Bone marrow (tissue), 2 donors: Measurements from ENCODE around the gene GOLIM4.
"Not testable (repeated sequence)": the region's sequence is repeated elsewhere in the genome, so short reads cannot be mapped to it uniquely, and the experiment has no call there.

Source experiments
- DNase-seq, 2 donors: peaks; one replicate each; lab custom pipeline; 2025; lab: John Stamatoyannopoulos, UW

GOLIM4 gene

GRCh38 chr3:168095611-168096209 lies at the start of gene GOLIM4:
TSS of gene GOLIM4 (minus strand) at chr3:168095924. CDS start at chr3:168095285, 639 bp downstream.
- DNase-seq: peak; percentile 78 to 84

GRCh38 chr3:168141405-168141998 lies 45.8 kb upstream of the GOLIM4 start:
- no peak for DNase-seq

GRCh38 chr3:168139947-168140346 lies 44.2 kb upstream of the GOLIM4 start:
- no peak for DNase-seq

- no peak for DNase-seq
Measured at GRCh38 chr3:168138421-168138820, 42.7 kb upstream of the GOLIM4 start.

- no peak for DNase-seq
Measured at GRCh38 chr3:168134931-168135330, 39.2 kb upstream of the GOLIM4 start.

GRCh38 chr3:168130250-168130649 lies 34.5 kb upstream of the GOLIM4 start:
- DNase-seq: not testable (repeated sequence)

GRCh38 chr3:168128463-168128862 lies 32.7 kb upstream of the GOLIM4 start:
- DNase-seq: not testable (repeated sequence)

- DNase-seq: no peak
Measured at GRCh38 chr3:168127466-168127865, 31.7 kb upstream of the GOLIM4 start.

- DNase-seq: no peak
Measured at GRCh38 chr3:168124791-168125190, 29.1 kb upstream of the GOLIM4 start.

- DNase-seq: no peak
Measured at GRCh38 chr3:168124291-168124690, 28.6 kb upstream of the GOLIM4 start.

- DNase-seq: no peak
Measured at GRCh38 chr3:168123201-168124176, 27.8 kb upstream of the GOLIM4 start.

- no peak for DNase-seq
Measured at GRCh38 chr3:168121184-168122017, 25.7 kb upstream of the GOLIM4 start.

- DNase-seq: no peak
Measured at GRCh38 chr3:168117853-168118313, 22.2 kb upstream of the GOLIM4 start.

- DNase-seq: no peak
Measured at GRCh38 chr3:168117059-168117458, 21.3 kb upstream of the GOLIM4 start.

- no peak for DNase-seq
Measured at GRCh38 chr3:168116279-168116678, 20.6 kb upstream of the GOLIM4 start.

GRCh38 chr3:168113848-168114247 lies 18.1 kb upstream of the GOLIM4 start:
- no peak for DNase-seq

- DNase-seq: no peak
Measured at GRCh38 chr3:168112894-168113293, 17.2 kb upstream of the GOLIM4 start.

- DNase-seq: no peak
Measured at GRCh38 chr3:168104361-168104760, 8.6 kb upstream of the GOLIM4 start.

- DNase-seq: no peak
Measured at GRCh38 chr3:168102735-168103410, 7.1 kb upstream of the GOLIM4 start.

GRCh38 chr3:168100777-168101492 lies 5.2 kb upstream of the GOLIM4 start:
- DNase-seq: no peak
